ENCODE measurements around the gene NOMO2.
"Not testable (repeated sequence)": the region's sequence is repeated elsewhere in the genome, so short reads cannot be mapped to it uniquely, and the experiment has no call there.

- TF ChIP-seq, protein P1, sequence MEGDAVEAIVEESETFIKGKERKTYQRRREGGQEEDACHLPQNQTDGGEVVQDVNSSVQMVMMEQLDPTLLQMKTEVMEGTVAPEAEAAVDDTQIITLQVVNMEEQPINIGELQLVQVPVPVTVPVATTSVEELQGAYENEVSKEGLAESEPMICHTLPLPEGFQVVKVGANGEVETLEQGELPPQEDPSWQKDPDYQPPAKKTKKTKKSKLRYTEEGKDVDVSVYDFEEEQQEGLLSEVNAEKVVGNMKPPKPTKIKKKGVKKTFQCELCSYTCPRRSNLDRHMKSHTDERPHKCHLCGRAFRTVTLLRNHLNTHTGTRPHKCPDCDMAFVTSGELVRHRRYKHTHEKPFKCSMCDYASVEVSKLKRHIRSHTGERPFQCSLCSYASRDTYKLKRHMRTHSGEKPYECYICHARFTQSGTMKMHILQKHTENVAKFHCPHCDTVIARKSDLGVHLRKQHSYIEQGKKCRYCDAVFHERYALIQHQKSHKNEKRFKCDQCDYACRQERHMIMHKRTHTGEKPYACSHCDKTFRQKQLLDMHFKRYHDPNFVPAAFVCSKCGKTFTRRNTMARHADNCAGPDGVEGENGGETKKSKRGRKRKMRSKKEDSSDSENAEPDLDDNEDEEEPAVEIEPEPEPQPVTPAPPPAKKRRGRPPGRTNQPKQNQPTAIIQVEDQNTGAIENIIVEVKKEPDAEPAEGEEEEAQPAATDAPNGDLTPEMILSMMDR (IDR thresholded peaks at IDR 0.05), result not testable (repeated sequence)
- not testable (repeated sequence) for TF ChIP-seq EP300 (IDR thresholded peaks at IDR 0.05)
Measured at GRCh38 chr16:18603572-18604246, 41.8 kb upstream of the NOMO2 start.

Measured in tibial nerve (tissue), 4 donors.